Endothelial cell of umbilical vein (primary cell): ENCODE measurements around the gene FATE1. TPM values are rescaled to one million over a fixed set of nuclear protein-coding genes. Genes with fewer than 3 reads are reported as not detected.

Experiments used
- BruUV-seq: library from RNA; stranded (reverse); fragments of 400-500 nt; replicated peaks from 2 replicates; lab custom pipeline; 2021; lab: Mats Ljungman, UMichigan
- CTCF ChIA-PET: fragments of 300-600, 350-600 bp; sonication (Branson Sonifier 250); formaldehyde crosslinking; loops from one replicate; lab custom pipeline; 2021; ENCODE audit warnings: antibody characterized with exemption, inconsistent platforms; lab: Charles Lee
- POLR2A ChIA-PET: fragments of 300-600, 350-600 bp; sonication (Branson Sonifier 250); formaldehyde crosslinking; loops from one replicate; lab custom pipeline; 2021; ENCODE audit warnings: antibody characterized with exemption, inconsistent platforms; lab: Charles Lee
- DNase-seq: peaks from one replicate; pipeline ENCODE4 v3.0.0-alpha.2; 2011; ENCODE audit warnings: low read depth, low spot score
- FAIRE-seq: peaks from 2 replicates; lab custom pipeline; 2011; peaks lifted over from hg19 to GRCh38; lab: Jason Lieb, UNC
- H2AFZ ChIP-seq: 2 replicates; pipeline ENCODE4 v1.6.0; 2012; ENCODE audit warnings: low read depth, low read length, control low read depth, inconsistent platforms
- H3K27ac ChIP-seq: 2 replicates; pipeline ENCODE4 v1.5.1; 2011; ENCODE audit warnings: low read depth, mild to moderate bottlenecking, control low read depth, low read length, moderate library complexity; ENCODE audit not compliant: insufficient read depth
- H3K27me3 ChIP-seq, 2 experiments: 2 replicates each; pipeline versions ENCODE4 v1.6.0 to v1.6.1; 2011; ENCODE audit warnings: low read length in 2 of 2, mixed read lengths in 1 of 2; ENCODE audit not compliant: control insufficient read depth in 2 of 2, insufficient read depth in 2 of 2
- H3K36me3 ChIP-seq, 2 experiments: 2 replicates in 1 of 2; 3 replicates in 1 of 2; pipeline ENCODE4 v1.5.1; 2011; ENCODE audit warnings: low read length in 2 of 2, mild to moderate bottlenecking in 1 of 2, moderate library complexity in 1 of 2; ENCODE audit not compliant: control insufficient read depth in 2 of 2, insufficient read depth in 2 of 2; ENCODE audit errors: extremely low read depth in 1 of 2
- H3K4me1 ChIP-seq: 3 replicates; pipeline ENCODE4 v1.5.1; 2011; ENCODE audit warnings: mild to moderate bottlenecking, low read length; ENCODE audit not compliant: control insufficient read depth, insufficient read depth; ENCODE audit errors: extremely low read depth
- H3K4me2 ChIP-seq: 2 replicates; pipeline ENCODE4 v1.6.1; 2011; ENCODE audit warnings: low read length, control low read depth, mixed read lengths; ENCODE audit not compliant: insufficient read depth
- H3K4me3 ChIP-seq, 3 experiments: fragments of 200-600 bp in 1 of 3; sonication (generic), shearing (Covaris generic) in 1 of 3; replicated peaks in 1 of 3; 2 replicates each; pipeline ENCODE4 v1.5.1; 2011 to 2016; ENCODE audit warnings: control low read depth in 3 of 3, low read length in 3 of 3, mild to moderate bottlenecking in 2 of 3, inconsistent platforms in 1 of 3, low read depth in 1 of 3, moderate library complexity in 1 of 3; ENCODE audit not compliant: insufficient read depth in 1 of 3
- H3K79me2 ChIP-seq: 2 replicates; pipeline ENCODE4 v1.6.0; 2012; ENCODE audit warnings: low read length, inconsistent platforms; ENCODE audit not compliant: control insufficient read depth, insufficient read depth
- H3K9ac ChIP-seq: replicated peaks from 2 replicates; pipeline ENCODE3; 2011; ENCODE audit warnings: low read length, control low read depth; ENCODE audit not compliant: insufficient read depth; ENCODE audit errors: extremely low read depth
- H3K9me1 ChIP-seq: replicated peaks from 3 replicates; pipeline ENCODE4 v1.6.0; 2011; ENCODE audit warnings: mild to moderate bottlenecking, low read length; ENCODE audit not compliant: control insufficient read depth, insufficient read depth; ENCODE audit errors: extremely low read depth
- H3K9me3 ChIP-seq: replicated peaks from 2 replicates; pipeline ENCODE4 v1.5.1; 2012; ENCODE audit warnings: low read length, inconsistent platforms; ENCODE audit not compliant: control insufficient read depth, insufficient read depth
- H4K20me1 ChIP-seq: replicated peaks from 2 replicates; pipeline ENCODE3; 2011; ENCODE audit warnings: mild to moderate bottlenecking, low read length; ENCODE audit not compliant: control insufficient read depth, insufficient read depth; ENCODE audit errors: extremely low read depth
- EZH2 ChIP-seq: IDR thresholded peaks from 2 replicates; pipeline ENCODE4 v1.6.1; 2012; ENCODE audit warnings: borderline replicate concordance, low read depth, mild to moderate bottlenecking, moderate library complexity, low read length, inconsistent platforms; ENCODE audit not compliant: severe bottlenecking
- FOS ChIP-seq: IDR thresholded peaks from 2 replicates; pipeline ENCODE4 v1.6.1; 2011; ENCODE audit warnings: mild to moderate bottlenecking, low read length, moderate library complexity, borderline replicate concordance; ENCODE audit not compliant: insufficient read depth
- GATA2 ChIP-seq: IDR thresholded peaks from 2 replicates; pipeline ENCODE4 v1.7.0; 2011; ENCODE audit warnings: low read depth, mild to moderate bottlenecking, moderate library complexity, mixed read lengths, low read length; ENCODE audit not compliant: insufficient read length, insufficient read depth
- JUN ChIP-seq: IDR thresholded peaks from 2 replicates; pipeline ENCODE4 v1.6.1; 2011; ENCODE audit warnings: borderline replicate concordance, low read depth; ENCODE audit not compliant: insufficient read length, insufficient read depth
- MYC ChIP-seq: IDR thresholded peaks from one replicate; pipeline ENCODE4 v1.6.1; 2011; ENCODE audit warnings: mild to moderate bottlenecking, low read depth, low read length
- POLR2A ChIP-seq: IDR thresholded peaks from 2 replicates; pipeline ENCODE4 v1.6.1; 2012; ENCODE audit warnings: low read depth, mild to moderate bottlenecking, control low read depth, low read length
- POLR2AphosphoS5 ChIP-seq: IDR thresholded peaks from 2 replicates; pipeline ENCODE4 v1.6.1; 2012; ENCODE audit warnings: low read depth, mild to moderate bottlenecking, control low read depth, low read length, moderate library complexity; ENCODE audit not compliant: insufficient read depth
- dilution Hi-C: fragments of 300-500 bp; cut with MboI; formaldehyde crosslinking; loops from one replicate; pipeline ENCODE4 v1.15.0; 2019; ENCODE audit warnings: low sequenced_read_pairs; ENCODE audit not compliant: extremely low pct_ligation_motif_present
- intact Hi-C: fragments of 100-400 bp; cut with micrococcal nuclease; formaldehyde crosslinking; loops from one replicate; pipeline ENCODE4 v1.10.0; 2022
- polyA plus RNA-seq, 4 experiments: library from polyadenylated mRNA; depleted of rRNA in 3 of 4; stranded (reverse) in 3 of 4; unstranded in 1 of 4; fragments of >200 nt; gene quantifications; 2 replicates each; pipeline versions ENCODE4 v1.2.1 to v1.2.3, GENCODE V29; 2011 to 2012; ENCODE audit warnings: missing spikeins in 1 of 4
- total RNA-seq: library from RNA; stranded (reverse); gene quantifications from 2 replicates; pipeline ENCODE4 v1.2.3, GENCODE V29; 2021
- TF ChIP-seq, protein P1 (sequence below): IDR thresholded peaks from 2 replicates; pipeline ENCODE4 v1.6.1; 2011; ENCODE audit not compliant: insufficient read depth, insufficient read length
- TF ChIP-seq, protein P2 (sequence below), 2 donors: IDR thresholded peaks; 1 replicate in 1 of 2; 2 replicates in 1 of 2; pipeline ENCODE4 v1.5.1; 2011; ENCODE audit warnings: low read length in 2 of 2, mild to moderate bottlenecking in 2 of 2, moderate library complexity in 2 of 2, control low read depth in 1 of 2, inconsistent platforms in 1 of 2, low read depth in 1 of 2; ENCODE audit not compliant: insufficient read depth in 1 of 2; ENCODE audit errors: extremely low read depth in 1 of 2

Gene FATE1
- total and polyA plus RNA-seq, 2 donors (not counting 3 experiments of a cell fraction or from before 2014, with no cell fraction given) = not detected

DNA sequence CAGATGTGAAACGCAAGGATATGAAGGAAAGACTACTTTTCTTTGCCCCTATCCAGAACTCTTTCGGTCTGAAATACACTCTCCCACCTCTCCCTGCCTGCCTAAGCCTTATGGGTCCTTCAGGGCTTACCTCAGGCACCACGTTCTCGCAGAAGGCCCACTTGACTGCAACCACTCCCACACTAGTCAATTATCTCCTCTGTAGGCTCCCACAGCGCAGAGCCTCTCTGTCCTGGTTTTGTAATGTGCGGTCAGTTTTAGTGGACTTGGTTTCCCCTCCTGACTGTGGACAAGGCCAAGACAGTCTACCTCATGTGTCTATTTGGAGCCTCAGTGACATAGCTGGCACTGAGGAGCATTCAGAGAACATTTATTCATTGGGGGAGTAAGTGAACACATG, 29.8 kb downstream of the FATE1 start:
- FAIRE-seq = no peak
- no TSS peak for BruUV-seq
- TF ChIP-seq MYC (no peak), EZH2 (no peak), FOS (no peak)

DNA sequence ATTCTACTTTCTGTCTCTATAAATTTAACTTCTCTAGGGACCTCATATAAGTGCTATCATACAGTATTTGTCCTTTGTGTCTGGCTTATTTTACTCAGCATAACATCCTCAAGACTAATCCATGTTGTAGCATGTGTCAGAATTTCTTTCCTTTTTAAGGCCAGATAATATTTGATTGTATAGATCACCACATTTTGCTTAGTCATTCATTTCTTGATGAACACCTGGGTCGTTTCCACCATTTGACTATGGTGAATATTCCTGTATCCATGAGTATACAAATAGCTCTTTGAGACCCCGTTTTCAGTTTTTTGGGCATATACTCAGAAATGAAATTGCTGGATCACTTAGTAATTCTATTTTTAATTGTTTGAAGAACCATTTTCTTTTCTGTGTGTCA, 30.7 kb downstream of the FATE1 start:
- H4K20me1 ChIP-seq = no peaks in the 10 kb centered on the region
- intact Hi-C loops = no loop called here
- H3K4me2 ChIP-seq = no peak overlapping the region
- no peak overlapping the region for H3K4me3 ChIP-seq
- H3K9me3 ChIP-seq = no peaks in the 10 kb centered on the region
- H3K36me3 ChIP-seq = no peaks in the 10 kb centered on the region
- BruUV-seq = no TSS peak
- no peaks in the 10 kb centered on the region for H3K79me2 ChIP-seq
- H3K27me3 ChIP-seq = no peaks in the 10 kb centered on the region
- no peaks in the 10 kb centered on the region for H3K4me1 ChIP-seq
- TF ChIP-seq FOS = no peak
- TF ChIP-seq, protein P1, sequence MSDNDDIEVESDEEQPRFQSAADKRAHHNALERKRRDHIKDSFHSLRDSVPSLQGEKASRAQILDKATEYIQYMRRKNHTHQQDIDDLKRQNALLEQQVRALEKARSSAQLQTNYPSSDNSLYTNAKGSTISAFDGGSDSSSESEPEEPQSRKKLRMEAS = no peak
- TF ChIP-seq, protein P2, sequence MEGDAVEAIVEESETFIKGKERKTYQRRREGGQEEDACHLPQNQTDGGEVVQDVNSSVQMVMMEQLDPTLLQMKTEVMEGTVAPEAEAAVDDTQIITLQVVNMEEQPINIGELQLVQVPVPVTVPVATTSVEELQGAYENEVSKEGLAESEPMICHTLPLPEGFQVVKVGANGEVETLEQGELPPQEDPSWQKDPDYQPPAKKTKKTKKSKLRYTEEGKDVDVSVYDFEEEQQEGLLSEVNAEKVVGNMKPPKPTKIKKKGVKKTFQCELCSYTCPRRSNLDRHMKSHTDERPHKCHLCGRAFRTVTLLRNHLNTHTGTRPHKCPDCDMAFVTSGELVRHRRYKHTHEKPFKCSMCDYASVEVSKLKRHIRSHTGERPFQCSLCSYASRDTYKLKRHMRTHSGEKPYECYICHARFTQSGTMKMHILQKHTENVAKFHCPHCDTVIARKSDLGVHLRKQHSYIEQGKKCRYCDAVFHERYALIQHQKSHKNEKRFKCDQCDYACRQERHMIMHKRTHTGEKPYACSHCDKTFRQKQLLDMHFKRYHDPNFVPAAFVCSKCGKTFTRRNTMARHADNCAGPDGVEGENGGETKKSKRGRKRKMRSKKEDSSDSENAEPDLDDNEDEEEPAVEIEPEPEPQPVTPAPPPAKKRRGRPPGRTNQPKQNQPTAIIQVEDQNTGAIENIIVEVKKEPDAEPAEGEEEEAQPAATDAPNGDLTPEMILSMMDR (IDR thresholded peaks at IDR 0.05; ENCODE audit: extremely low read depth in 1 of 2, insufficient read depth in 1 of 2, low read depth in 1 of 2, low read length in 2 of 2) = no peak
- no peak for TF ChIP-seq EZH2
- no peak for TF ChIP-seq JUN
- TF ChIP-seq POLR2A = no peak
- TF ChIP-seq POLR2AphosphoS5 = no peak
- no peak for TF ChIP-seq MYC
- TF ChIP-seq GATA2 = no peak
- DNase-seq = no peak
- no peaks in the 10 kb centered on the region for H3K9me1 ChIP-seq
- FAIRE-seq = no peak
- dilution Hi-C loops = no loop called here
- H2AFZ ChIP-seq = no peak overlapping the region
- ChIA-PET POLR2A (no interaction called here), CTCF (interaction anchor here (1.0 to 2.5 kb wide), 3 partner anchors 595 to 890 kb away, joined by 4 to 9 read pairs (median 8); no protein-coding TSS in a partner anchor)
- H3K9ac ChIP-seq = no peak overlapping the region
- no peak overlapping the region for H3K27ac ChIP-seq

More for the DNA sequence above, 29.8 kb downstream of the FATE1 start:
- dilution Hi-C loops = no loop called here
- Histone ChIP-seq H3K27ac (no peak overlapping the region), H3K9me1 (no peaks in the 10 kb centered on the region), H3K4me2 (no peak overlapping the region), H3K4me3 (no peak overlapping the region), H4K20me1 (no peaks in the 10 kb centered on the region), H3K9me3 (no peaks in the 10 kb centered on the region), H3K4me1 (no peaks in the 10 kb centered on the region), H3K27me3 (no peaks in the 10 kb centered on the region), H2AFZ (no peak overlapping the region), H3K36me3 (no peaks in the 10 kb centered on the region), H3K9ac (no peak overlapping the region), H3K79me2 (no peaks in the 10 kb centered on the region)
- no peak for DNase-seq
- intact Hi-C loops = no loop called here
- POLR2A ChIA-PET = no interaction called here
- CTCF ChIA-PET = no interaction called here
